HEK293T (cell line): Measurements from ENCODE around the gene SLC7A10.

Experiments used
- CTCF ChIA-PET: fragments of 350-600 bp; formaldehyde crosslinking; extraction: SDS; loops from one replicate; lab custom pipeline; 2021; ENCODE audit warnings: antibody characterized with exemption, inconsistent platforms; lab: Yijun Ruan, JAX
- POLR2A ChIA-PET: fragments of 350-600 bp; formaldehyde crosslinking; extraction: SDS; loops from one replicate; lab custom pipeline; 2020; ENCODE audit warnings: antibody characterized with exemption, inconsistent platforms; lab: Yijun Ruan, JAX
- DNase-seq: peaks from one replicate; pipeline ENCODE4 v3.0.0; 2012; ENCODE audit warnings: mixed read lengths; ENCODE audit errors: extremely low spot score
- ARNT ChIP-seq: fragments of 450-650 bp; IDR thresholded peaks from 2 replicates; pipeline ENCODE4 v1.6.1; 2017; ENCODE audit warnings: mild to moderate bottlenecking
- BHLHE40 ChIP-seq: fragments of 450-650 bp; IDR thresholded peaks from 2 replicates; pipeline ENCODE4 v1.6.1; 2016; ENCODE audit warnings: mild to moderate bottlenecking, moderate library complexity, borderline replicate concordance
- CTBP1 ChIP-seq: fragments of 450-650 bp; IDR thresholded peaks from 2 replicates; pipeline ENCODE4 v1.6.1; 2016; ENCODE audit warnings: borderline replicate concordance
- ELF4 ChIP-seq: fragments of 450-650 bp; IDR thresholded peaks from 2 replicates; pipeline ENCODE4 v1.6.1; 2017; ENCODE audit warnings: antibody characterized with exemption
- FOXA1 ChIP-seq: fragments of 450-650 bp; IDR thresholded peaks from 2 replicates; pipeline ENCODE4 v1.6.1; 2016; ENCODE audit warnings: mild to moderate bottlenecking
- FOXK2 ChIP-seq: fragments of 450-650 bp; IDR thresholded peaks from 2 replicates; pipeline ENCODE4 v1.6.1; 2016; ENCODE audit warnings: mild to moderate bottlenecking
- FOXM1 ChIP-seq: fragments of 450-650 bp; IDR thresholded peaks from 2 replicates; pipeline ENCODE4 v1.6.1; 2017; ENCODE audit warnings: mild to moderate bottlenecking, borderline replicate concordance
- HDGF ChIP-seq: fragments of 450-650 bp; IDR thresholded peaks from 2 replicates; pipeline ENCODE4 v1.6.1; 2017; ENCODE audit warnings: antibody characterized with exemption, borderline replicate concordance
- L3MBTL2 ChIP-seq: fragments of 450-650 bp; conservative IDR thresholded peaks from 2 replicates; pipeline ENCODE4 v1.6.1; 2016; ENCODE audit warnings: mild to moderate bottlenecking
- LEF1 ChIP-seq: fragments of 450-650 bp; IDR thresholded peaks from 2 replicates; pipeline ENCODE4 v1.6.1; 2017; ENCODE audit warnings: mild to moderate bottlenecking, borderline replicate concordance
- NFRKB ChIP-seq: fragments of 450-650 bp; IDR thresholded peaks from 2 replicates; pipeline ENCODE4 v1.6.1; 2016; ENCODE audit warnings: mild to moderate bottlenecking, moderate library complexity
- SP1 ChIP-seq: fragments of 450-650 bp; IDR thresholded peaks from 2 replicates; pipeline ENCODE4 v1.6.1; 2017
- SUZ12 ChIP-seq: fragments of 450-650 bp; IDR thresholded peaks from 2 replicates; pipeline ENCODE4 v1.6.1; 2016; ENCODE audit warnings: mild to moderate bottlenecking
- TARDBP ChIP-seq: fragments of 450-650 bp; IDR thresholded peaks from 2 replicates; pipeline ENCODE4 v1.6.1; 2016
- ZNF384 ChIP-seq: fragments of 450-650 bp; IDR thresholded peaks from 2 replicates; pipeline ENCODE4 v1.6.1; 2016
- TF ChIP-seq, protein P1 (sequence below): fragments of 450-650 bp; IDR thresholded peaks from 2 replicates; pipeline ENCODE4 v1.6.1; 2016

SLC7A10 gene

GRCh38 chr19:33251076-33251475, 25.4 kb upstream of the SLC7A10 start:
- TF ChIP-seq ZNF384 (no peak), FOXM1 (no peak), TARDBP (no peak), BHLHE40 (no peak), SP1 (no peak), CTBP1 (no peak)
- CTCF ChIA-PET: no interaction called here
- POLR2A ChIA-PET: no interaction called here
- no peak for DNase-seq

DNA sequence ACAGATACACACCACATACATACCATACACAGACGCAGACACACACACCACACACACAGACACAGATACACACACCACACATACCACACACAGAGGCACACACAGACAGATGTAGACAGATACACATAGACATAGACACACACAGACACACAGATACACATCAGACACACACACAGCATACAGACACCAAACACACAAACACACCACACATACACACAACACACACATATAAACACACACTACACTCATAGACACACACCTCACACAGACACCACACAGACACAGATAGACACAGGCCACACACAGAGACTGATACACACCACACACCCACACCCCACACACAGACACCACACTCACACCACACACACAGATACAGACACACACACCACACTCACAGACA, 24.9 kb upstream of the SLC7A10 start:
- DNase-seq: no peak
- CTCF ChIA-PET: no interaction called here

DNA sequence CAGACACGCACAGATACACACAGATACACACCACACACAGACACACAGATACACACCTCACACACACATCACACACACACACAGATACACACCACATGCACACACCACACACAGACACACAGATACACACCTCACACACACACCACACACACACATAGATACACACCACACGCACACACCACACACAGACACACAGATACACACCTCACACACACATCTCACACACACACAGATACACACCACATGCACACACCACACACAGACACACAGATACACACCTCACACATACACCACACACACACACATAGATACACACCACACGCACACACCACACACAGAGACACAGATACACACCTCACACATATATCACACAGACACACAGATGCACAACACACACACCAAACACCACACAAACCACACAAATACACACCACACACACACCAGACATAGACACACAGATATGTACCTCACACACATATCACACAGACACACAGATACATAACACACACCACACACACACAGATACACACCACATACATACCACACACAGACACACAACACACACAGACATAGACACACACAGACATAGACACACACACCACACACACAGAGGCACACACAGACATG, 24.2 kb upstream of the SLC7A10 start:
- TF ChIP-seq ELF4 (no peak), ZNF384 (no peak), LEF1 (no peak), BHLHE40 (no peak), L3MBTL2 (no peak), HDGF (no peak), SUZ12 (no peak), CTBP1 (no peak), NFRKB (no peak), FOXA1 (no peak), SP1 (no peak), ARNT (no peak), FOXK2 (no peak), TARDBP (no peak)
- TF ChIP-seq, protein P1, sequence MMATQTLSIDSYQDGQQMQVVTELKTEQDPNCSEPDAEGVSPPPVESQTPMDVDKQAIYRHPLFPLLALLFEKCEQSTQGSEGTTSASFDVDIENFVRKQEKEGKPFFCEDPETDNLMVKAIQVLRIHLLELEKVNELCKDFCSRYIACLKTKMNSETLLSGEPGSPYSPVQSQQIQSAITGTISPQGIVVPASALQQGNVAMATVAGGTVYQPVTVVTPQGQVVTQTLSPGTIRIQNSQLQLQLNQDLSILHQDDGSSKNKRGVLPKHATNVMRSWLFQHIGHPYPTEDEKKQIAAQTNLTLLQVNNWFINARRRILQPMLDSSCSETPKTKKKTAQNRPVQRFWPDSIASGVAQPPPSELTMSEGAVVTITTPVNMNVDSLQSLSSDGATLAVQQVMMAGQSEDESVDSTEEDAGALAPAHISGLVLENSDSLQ: no peak
- ChIA-PET POLR2A (no interaction called here), CTCF (no interaction called here)
- DNase-seq: no peak

More for the DNA sequence above, 24.9 kb upstream of the SLC7A10 start:
- no peak for TF ChIP-seq SP1
- 0 out of 2 replicates have a peak, but pooled peaks have one; percentile 2 for TF ChIP-seq CTBP1
- POLR2A ChIA-PET: no interaction called here

- no peak for DNase-seq
- ChIA-PET CTCF (no interaction called here), POLR2A (no interaction called here)
- TF ChIP-seq CTBP1: no peak
- TF ChIP-seq LEF1: no peak
- no peak for TF ChIP-seq FOXM1
- no peak for TF ChIP-seq SP1
- TF ChIP-seq BHLHE40: no peak
- no peak for TF ChIP-seq SUZ12
- TF ChIP-seq, protein P1: no peak
- TF ChIP-seq L3MBTL2: no peak
- TF ChIP-seq FOXA1: no peak
- TF ChIP-seq ZNF384: no peak
- TF ChIP-seq ELF4: no peak
These were observed 23.4 kb upstream of the SLC7A10 start for GRCh38 chr19:33248954-33249613.

GRCh38 chr19:33248553-33248953, 22.9 kb upstream of the SLC7A10 start:
- CTCF ChIA-PET: no interaction called here
- TF ChIP-seq LEF1 (no peak), FOXA1 (no peak), BHLHE40 (no peak), TARDBP (no peak), FOXM1 (no peak), L3MBTL2 (no peak), ZNF384 (no peak), HDGF (no peak)
- TF ChIP-seq, protein P1: no peak
- POLR2A ChIA-PET: no interaction called here
- no peak for DNase-seq

DNA sequence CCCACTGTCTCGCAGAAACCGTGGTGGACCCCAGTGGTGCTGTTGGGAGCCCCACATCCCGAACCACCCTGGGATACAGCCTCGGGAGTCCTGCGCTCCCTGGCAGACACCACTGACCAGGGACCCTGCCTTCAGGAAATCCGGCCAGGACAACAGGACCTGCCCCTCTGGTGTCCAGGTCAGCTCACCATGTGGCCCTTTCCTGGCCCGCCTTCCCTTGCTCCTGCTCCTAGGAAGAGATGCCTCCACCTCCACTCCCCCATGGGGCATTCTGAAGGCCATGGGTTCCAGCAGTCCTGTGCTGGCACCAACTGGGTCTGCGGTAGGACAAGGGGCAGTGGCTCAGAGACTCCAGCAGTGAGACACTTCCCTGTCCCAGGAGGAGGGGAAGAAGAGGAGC, 22.5 kb upstream of the SLC7A10 start:
- CTCF ChIA-PET: no interaction called here
- POLR2A ChIA-PET: no interaction called here
- DNase-seq: no peak
- TF ChIP-seq ARNT: no peak
- TF ChIP-seq HDGF: no peak
- TF ChIP-seq SP1: no peak
- TF ChIP-seq ZNF384: no peak
- TF ChIP-seq ELF4: no peak
- TF ChIP-seq FOXM1: no peak
- no peak for TF ChIP-seq LEF1
- TF ChIP-seq, protein P1: no peak
- no peak for TF ChIP-seq BHLHE40
- TF ChIP-seq NFRKB: no peak
- no peak for TF ChIP-seq CTBP1
- TF ChIP-seq FOXA1: no peak
- TF ChIP-seq L3MBTL2: no peak
- no peak for TF ChIP-seq FOXK2
- TF ChIP-seq SUZ12: no peak
- TF ChIP-seq TARDBP: no peak
